Left cardiac atrium (tissue), 4 donors: Measurements from ENCODE around the gene ING2. TPM values are rescaled to one million over a fixed set of nuclear protein-coding genes. Genes with fewer than 3 reads are reported as not detected.

ENCODE experiments used
- ATAC-seq, 2 donors: fragments of 200-7000 bp; cut with Tn5 transposase; one replicate each; pipeline ENCODE4 v1.9.1; 2020; ENCODE audit warnings: mild to moderate bottlenecking in 2 of 2, moderate library complexity in 2 of 2
- DNase-seq: peaks from one replicate; pipeline ENCODE4 v3.0.0-alpha.2; 2020
- intact Hi-C, 2 donors: fragments of 100-400 bp; cut with DNase I; formaldehyde crosslinking; loops; one replicate each; pipeline versions ENCODE4 v1.14.1 to v1.15.1; 2022 to 2023
- total RNA-seq, 2 donors: library from RNA; stranded (reverse); fragmentation: NEBNext Ultra II Directional; extraction: Animal tissue kit (Norgen Biotek cat#: 25700); gene quantifications; one replicate each; pipeline ENCODE4 v1.2.1, GENCODE V29; 2021
- donor health status: DM: no; HTN: yes; CAD: no.
- donor health status: DM: no; HTN: yes; CAD: no; lungs with severe emphysema.
- donor health status: DM: yes; HTN: yes; CAD: no.
- donor health status: Dilated cardiomyopathy.

Gene ING2
- total RNA-seq, 2 donors from 2014 or later = 5.4 to 6.2 TPM

DNA sequence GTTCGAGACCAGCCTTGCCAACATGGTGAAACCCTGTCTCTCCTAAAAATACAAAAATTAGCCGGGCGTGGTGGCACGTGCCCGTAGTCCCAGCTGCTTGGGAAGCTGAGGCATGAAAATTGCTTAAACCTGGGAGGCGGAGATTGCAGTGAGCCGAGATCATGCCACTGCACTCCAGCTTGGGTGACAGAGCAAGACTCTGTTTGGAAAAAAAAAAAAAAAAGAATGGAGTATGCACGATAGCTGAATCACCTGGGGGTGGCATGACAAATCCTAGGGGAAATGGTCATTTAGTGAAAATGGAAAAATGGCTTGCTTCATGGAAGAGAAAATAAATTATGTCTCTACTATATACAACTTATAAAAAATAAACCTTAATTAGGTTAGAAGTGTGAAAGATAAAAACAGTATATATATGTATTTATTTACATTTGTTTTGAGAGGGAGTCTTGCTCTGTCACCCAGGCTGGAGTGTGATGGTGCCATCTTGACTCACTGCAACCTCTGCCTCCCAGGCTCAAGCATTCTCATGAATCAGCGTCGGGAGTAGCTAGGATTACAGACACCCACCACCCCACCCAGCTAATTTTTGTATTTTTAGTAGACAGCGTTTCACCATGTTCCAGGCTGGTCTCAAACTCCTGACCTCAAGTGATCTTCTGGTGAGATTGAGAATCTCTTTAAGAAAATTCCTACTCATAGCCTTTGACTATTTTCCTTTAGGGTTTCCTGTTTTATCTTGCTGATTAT, 19.3 kb upstream of the ING2 start:
- DNase-seq (no peak), ATAC-seq (no peak)
- intact Hi-C loops = no loop called here

DNA sequence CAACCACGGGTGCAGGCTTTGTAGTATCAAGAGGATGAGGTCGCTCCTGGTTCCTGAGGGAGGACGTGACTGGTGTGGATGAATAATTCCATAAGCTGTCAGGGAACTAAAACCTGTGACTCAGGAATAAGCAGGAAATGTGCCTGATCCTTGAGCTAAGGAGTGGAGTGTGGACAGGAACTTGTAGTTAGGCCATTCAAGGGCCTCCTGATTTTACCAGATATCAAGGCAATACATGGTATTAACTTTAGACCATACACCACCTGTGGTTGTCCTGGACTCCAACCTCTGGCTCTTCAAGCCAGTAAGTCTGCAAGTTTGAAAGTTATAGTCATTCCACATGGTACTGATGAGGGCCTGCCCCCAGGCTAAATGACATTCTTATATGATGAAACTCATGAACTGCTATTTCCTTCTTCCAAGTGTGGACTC, 12.1 kb upstream of the ING2 start:
- intact Hi-C loops = no loop called here
- ATAC-seq (no peak), DNase-seq (no peak)

DNA sequence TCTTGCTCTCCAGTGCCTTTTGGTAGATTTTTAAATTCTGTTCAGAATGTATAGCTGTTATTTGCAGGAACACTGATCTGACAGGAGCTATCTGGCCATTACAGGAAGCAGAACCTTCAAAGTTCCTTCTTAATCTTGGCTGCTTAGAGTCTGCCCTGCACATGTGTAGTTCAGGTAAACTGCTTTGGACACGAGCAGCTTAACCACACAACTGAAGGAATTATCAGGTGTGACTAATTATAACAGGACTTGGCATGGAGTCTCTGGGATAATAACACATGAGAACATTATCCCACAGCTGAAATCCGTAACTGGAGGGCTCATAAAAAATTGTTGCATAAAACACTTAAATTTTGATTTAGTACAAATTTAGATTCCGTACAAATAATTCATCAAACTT, 11.6 kb upstream of the ING2 start:
- intact Hi-C loops = no loop called here
- no peak for ATAC-seq
- no peak for DNase-seq

DNA sequence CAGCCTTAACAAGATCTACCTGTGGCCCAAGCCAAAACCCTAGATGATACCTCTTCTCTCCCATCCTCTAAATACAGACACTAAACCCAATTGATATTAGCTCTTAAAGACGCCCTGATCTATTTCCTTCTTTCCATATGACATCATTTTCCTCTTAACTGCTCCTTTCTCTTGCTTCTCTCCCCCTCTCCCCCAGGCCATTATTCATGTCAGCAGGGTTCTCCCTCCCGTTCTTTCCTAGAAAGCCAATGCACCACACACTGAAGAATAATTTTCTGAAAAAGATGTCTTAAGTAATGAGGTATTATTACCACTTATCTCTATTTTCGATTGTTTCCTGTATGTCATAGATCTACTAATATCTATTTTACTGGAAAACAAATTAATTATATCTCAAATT, 9.7 kb upstream of the ING2 start:
- intact Hi-C loops = no loop called here
- DNase-seq (no peak), ATAC-seq (no peak)

DNA sequence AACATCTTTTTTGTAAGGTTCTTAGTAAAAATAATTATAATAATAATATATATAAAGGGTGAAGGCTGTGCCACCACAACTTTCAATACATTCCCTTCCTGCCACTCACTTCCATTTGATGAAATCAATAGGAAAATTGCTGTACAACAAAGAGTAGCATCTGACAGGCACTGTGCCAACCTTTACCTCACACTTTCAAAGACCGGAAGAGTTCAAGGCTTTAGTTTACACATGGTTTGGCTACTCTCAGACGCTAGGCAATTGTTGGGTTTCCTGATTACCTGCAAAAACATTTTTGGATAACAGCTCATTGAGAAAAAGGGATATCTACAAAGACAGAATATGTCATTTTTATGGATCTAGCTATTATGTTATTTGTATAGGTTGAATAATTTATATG, 5.5 kb upstream of the ING2 start:
- ATAC-seq = no peak
- intact Hi-C loops = no loop called here
- no peak for DNase-seq

DNA sequence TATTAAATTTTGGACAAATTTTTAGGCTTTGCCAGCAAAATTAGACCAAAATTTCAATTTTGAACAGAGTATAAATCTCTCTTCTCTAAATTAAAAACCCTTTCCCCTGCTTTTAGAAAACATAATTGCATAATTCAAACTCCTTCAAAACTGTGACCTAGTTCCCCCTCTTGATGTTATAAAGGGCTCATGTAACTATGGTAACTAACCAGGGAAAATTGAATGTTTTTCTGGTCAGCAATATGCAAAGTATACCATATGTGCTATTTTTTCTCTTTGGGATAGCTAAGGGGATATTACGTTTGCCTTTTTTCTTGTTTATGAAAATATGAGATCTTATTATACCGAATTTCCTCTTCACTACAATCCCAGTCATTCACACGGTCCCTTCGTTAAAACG, 5.1 kb upstream of the ING2 start:
- DNase-seq = no peak
- intact Hi-C loops = loop anchor here in 1 of 2 donors (10.0 kb wide), 1 partner anchor 155 kb away; the partner anchor contains the start of genes RWDD4 and TRAPPC11
- ATAC-seq = no peak

DNA sequence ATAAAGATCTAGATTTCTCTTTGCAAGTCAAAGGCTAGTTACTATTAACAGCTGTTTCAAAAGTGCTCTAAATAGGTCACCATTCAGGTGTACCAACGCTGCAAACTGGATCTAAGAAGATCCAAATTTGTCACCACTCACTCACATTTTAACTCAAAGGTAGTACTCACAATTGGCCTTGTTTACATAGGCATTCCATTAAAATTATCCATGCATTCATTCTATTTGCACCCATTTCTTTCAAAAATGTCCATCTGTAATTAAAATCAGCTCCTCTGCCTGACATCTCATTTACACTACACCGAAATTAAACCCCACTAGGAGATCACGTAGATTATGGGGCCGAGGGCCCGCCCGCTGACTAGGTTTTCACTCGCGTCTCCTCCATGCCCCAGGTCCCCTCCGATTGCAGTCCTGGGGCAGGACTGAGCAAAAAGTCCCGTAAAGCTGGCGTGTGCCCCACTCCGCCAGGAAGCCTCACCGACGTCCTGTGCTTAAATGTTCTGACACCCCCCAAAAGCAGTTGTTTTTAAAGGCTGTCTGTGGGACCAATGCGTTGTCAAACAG, 1.3 kb upstream of the ING2 start:
- DNase-seq (no peak), ATAC-seq (no peak)
- intact Hi-C loops = loop anchor here in 1 of 2 donors (10.0 kb wide), 1 partner anchor 151 kb away; the partner anchor contains the start of genes RWDD4 and TRAPPC11

DNA sequence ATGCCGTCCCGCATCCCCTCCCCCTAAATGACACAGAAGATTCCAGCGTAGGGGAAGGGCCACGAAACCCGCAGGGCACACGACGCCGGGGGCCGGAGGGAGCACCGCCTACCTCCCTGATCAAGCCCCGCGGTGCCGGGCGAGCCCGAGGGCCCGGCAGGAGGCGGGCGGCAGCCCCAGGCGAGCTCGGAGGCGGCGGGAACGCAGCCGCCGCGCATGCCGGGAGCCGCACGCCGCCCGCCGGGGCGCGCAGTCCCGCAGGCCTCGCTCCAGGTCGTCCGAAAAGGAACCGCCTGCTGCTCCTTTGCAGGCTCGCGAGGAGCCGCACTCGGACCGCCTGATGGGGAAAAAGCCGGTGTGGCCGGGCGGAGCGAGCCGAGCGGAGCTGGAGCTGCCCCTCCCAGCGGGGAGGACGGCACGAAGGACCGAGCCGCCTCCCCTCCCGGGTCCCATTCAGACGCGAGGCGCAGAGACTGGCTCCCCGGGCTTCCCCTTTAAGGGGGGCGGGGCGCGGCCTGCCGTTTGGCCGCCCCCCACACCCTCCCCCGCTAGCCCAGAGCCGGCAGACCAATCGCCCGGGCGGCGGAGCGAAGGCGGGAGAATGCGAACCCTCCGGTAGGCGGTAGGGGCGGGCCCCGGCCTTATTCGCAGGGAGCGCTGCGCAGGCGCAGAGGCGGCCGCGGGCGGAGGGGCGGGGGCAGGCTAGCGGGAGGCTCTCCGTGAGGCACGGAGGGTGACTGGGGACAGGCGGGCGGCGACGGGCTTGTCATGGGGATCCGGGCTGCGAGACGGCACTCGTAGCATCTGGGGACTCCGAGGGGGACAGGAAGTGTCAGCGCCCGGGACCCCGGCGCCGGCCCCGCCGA, 561 bp upstream of the ING2 start:
- ATAC-seq (peak; percentile 94 to 97), DNase-seq (peak; percentile 100)
- intact Hi-C loops = loop anchor here in 1 of 2 donors (10.0 kb wide), 1 partner anchor 151 kb away; the partner anchor contains the start of genes RWDD4 and TRAPPC11

DNA sequence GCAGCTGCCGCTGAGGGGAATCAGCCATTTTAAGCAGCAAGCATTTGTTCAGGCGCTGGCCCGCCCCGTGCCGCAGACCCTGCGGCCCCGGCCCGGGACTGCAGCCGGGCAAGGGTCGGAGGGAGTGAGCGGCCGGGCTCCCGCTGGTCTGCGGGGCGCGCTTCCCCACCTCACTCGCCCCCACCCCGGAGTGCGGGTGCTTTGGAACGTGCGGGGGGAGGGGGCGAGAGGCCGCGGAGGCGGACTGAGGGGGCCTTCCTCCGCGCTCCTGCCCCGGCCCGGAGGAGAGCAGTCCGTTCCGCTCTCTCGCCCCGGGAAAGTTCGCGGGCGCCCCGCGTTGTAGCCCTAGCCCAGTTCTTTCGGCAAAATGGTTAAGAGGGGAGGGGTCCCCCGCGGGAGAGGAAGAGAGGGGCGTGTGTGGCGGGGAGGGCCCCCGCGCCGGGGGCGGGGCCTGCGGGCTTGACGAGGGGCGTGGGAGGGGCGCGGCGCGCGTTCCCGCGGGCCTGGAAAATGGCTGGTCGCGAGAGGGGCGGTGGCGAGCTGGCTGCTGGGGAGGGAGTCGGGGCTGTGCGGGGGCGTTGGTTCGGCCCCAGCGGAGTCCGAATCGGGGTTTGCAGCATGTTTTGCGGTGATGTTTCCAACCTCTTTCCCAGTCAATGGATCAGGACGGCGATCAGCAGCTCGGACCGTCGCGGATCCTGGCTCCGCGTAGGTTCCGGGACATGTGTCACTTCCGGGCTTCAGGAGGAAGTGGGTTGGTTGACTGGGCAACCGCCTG, 942 bp downstream of the ING2 start:
- ATAC-seq (peak; percentile 50 to 64), DNase-seq (peak; percentile 92)
- intact Hi-C loops = loop anchor here in 1 of 2 donors (10.0 kb wide), 1 partner anchor 149 kb away; the partner anchor contains the start of genes RWDD4 and TRAPPC11

DNA sequence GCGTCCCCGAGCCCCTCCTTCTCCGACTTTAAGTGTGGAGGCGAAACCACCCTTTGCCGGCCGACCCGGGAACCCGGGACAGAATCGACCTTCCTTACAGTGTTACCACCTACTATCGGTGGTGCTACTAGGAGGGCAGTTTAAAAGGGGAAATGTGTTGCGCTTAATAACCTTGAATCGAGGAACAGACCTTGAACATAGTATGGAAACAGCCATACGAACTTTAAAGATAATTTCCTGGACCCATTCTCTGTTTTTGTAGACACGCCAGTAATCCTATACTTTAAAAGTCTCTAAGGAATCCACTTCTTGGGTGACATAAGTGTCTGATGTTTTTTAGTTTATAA, 1.5 kb downstream of the ING2 start:
- DNase-seq (no peak), ATAC-seq (no peak)
- intact Hi-C loops = loop anchor here in 1 of 2 donors (10.0 kb wide), 1 partner anchor 148 kb away; the partner anchor contains the start of genes RWDD4 and TRAPPC11

DNA sequence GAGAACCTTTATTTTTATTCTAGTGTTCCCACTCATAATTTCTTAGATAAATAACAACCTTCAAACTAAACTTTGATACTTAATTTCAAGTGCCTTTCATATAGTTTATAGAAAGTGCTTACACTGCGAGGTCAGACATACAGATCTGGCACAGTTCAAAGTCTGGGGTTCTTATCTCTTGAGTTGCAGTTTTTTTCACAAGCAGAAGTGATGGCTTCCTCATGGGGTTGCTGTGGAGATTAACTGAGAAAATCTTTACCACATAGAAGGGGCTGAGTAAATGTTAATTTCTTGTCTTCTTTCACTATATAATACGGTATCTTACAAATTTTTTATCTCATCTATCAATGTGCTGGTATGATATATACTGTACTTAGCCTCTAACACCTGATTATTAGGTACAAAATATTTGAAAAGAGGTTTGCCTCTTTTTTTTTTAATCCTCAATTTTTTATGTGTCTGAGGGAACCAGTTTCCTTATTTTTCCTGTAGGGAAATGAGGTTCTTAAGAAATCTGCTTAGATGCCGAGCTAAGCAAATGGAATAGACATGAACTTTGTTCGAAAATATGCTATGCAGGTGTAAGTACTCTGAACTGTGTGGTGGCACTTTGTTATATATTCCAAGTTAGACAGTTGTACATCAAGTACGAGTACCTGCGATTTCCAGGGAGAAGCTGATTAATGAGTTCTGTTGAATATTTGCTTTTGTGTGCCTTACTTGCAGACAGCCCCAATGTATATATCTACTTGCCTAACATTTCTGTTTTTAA, 3.3 kb downstream of the ING2 start:
- ATAC-seq (no peak), DNase-seq (no peak)
- intact Hi-C loops = loop anchor here in 1 of 2 donors (10.0 kb wide), 1 partner anchor 147 kb away; the partner anchor contains the start of genes RWDD4 and TRAPPC11

DNA sequence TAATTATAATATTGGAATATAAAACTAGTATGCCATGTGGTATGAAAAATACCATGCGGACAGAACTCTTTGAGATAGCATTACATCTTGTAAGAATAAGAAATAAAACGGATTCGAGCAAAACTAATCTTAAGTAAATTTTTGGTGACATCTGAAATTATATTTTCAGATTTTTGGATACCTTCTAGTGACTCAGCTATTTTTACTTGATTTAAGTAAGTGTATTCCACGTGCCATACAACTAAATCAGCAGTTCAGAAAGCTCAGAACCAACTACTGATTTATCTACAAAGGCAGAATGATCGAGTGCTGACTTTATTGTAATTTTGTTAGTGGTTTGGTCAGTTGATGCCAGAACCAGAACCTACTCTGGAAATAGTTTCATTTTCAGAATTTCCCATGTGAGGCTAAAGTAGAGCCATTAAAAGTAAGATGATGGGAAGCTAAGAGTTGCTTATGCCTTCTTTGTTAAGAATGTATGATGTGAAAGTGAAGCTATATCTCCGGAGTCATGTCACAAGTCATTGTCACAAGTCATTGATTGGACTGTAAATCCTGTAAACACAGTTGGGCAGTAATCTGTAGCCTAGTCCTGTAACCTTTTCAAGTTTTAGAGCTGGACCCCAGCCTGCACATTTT, 4.0 kb downstream of the ING2 start:
- no peak for DNase-seq
- ATAC-seq = no peak
- intact Hi-C loops = loop anchor here in 1 of 2 donors (10.0 kb wide), 1 partner anchor 146 kb away; the partner anchor contains the start of genes RWDD4 and TRAPPC11

DNA sequence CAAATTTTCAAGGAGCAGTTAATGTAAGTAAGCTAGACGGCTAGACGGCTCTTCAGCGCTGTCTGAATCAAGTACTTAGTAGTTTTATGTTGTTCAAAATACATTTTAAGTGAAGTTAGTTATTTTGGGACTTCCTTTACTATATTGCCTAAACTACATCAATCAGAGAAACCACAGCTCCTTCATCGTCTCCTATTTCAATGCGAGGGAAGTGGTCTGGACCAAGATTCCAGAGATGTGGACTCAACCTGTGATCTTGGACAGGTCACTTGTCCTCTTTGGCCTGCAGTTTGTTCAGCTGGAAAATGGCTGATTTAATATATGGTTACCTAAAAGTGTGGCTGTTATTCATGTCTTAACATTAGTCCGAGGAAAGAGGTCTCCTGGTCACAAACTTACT, 10.6 kb downstream of the ING2 start:
- DNase-seq (no peak), ATAC-seq (no peak)
- intact Hi-C loops = loop anchor here in 1 of 2 donors (10.0 kb wide), 1 partner anchor 51 kb away; no protein-coding TSS in a partner anchor

DNA sequence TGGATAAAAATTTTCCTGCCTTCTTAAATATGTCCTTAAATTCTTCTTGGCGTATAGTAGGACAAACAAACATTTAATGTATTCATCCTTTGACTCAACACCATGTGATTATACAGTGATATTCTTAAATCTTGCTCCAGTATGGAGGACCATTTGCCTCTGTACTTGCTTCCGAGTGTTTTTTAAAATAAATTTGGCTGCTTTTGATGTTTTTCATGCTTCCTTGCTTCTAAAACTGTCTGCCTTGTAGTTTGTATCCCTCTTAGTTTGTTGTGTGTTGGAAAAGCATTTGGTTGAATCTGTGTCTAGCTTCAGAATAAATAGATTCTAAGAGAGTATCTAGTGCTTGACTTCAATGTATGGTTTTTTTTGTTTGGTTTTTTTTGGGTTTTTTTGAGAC, 12.3 kb downstream of the ING2 start:
- no peak for ATAC-seq
- intact Hi-C loops = loop anchor here in 1 of 2 donors (10.0 kb wide), 1 partner anchor 52 kb away; no protein-coding TSS in a partner anchor
- DNase-seq = no peak

DNA sequence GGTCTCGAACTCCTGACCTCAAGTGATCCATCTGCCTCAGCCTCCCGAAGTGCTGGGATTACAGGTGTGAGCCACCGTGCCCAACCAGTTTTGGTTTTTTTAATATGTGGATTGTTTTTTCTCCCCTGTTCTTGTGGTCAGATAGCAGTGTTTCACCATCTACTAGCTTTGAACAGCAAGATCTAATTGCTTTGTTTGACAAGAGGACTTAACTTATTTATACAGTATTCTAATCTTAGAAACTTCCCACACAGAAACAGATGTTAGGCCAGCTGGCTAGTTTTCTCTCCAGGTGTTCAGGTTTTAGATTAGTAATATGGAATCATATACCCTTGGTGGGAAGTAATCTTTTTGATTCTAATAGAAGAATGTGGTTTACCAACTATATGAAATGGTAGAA, 12.9 kb downstream of the ING2 start:
- ATAC-seq (no peak), DNase-seq (no peak)
- intact Hi-C loops = loop anchor here in 1 of 2 donors (10.0 kb wide), 1 partner anchor 53 kb away; no protein-coding TSS in a partner anchor

DNA sequence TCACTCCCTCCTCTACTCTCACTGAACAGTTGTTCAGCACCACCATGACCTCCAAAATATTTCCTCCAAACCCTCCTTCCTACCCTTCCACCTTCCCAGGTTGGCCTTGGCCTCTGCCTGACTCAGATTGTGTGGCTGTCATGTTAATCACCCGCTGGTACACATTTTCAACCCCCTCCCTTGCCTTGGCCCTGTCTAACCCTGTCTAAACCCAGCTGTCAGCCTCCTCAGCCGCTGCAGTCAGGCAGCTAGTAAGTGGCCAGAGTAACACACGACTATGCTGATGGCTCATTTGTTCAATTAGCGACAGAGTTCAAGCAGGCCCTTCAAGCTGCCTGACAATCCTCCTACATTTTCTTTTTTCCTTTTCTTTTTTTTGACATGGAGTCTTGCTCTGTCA, 18.0 kb downstream of the ING2 start:
- ATAC-seq = no peak
- no peak for DNase-seq
- intact Hi-C loops = no loop called here

DNA sequence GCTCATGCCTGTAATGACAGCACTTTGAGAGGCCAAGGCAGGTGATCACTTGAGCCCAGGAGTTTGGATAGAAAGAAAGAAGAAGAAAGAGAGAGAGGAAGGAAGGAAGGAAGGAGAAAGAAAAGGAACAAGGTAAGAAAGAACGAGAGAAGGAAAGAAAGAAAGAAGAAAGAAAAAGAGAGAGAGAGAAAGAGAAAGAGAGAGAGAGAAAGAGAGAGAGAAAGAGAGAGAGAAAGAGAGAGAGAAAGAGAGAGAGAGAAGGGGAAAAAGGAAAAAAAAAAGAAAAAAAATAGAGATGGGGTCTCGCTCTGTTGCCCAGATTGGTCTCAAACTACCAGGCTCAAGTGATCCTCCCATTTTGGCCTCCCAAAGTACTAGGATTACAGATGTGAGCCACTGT, 22.5 kb downstream of the ING2 start:
- ATAC-seq = no peak

More for the DNA sequence above, 22.5 kb downstream of the ING2 start:
- intact Hi-C loops = no loop called here
- no peak for DNase-seq
